Measurements from ENCODE around the gene QPRT. TPM values are rescaled to one million over a fixed set of nuclear protein-coding genes. Genes with fewer than 3 reads are reported as not detected.

The QPRT gene
- total RNA-seq, 1 experiment from 2014 or later: 310 TPM

DNA sequence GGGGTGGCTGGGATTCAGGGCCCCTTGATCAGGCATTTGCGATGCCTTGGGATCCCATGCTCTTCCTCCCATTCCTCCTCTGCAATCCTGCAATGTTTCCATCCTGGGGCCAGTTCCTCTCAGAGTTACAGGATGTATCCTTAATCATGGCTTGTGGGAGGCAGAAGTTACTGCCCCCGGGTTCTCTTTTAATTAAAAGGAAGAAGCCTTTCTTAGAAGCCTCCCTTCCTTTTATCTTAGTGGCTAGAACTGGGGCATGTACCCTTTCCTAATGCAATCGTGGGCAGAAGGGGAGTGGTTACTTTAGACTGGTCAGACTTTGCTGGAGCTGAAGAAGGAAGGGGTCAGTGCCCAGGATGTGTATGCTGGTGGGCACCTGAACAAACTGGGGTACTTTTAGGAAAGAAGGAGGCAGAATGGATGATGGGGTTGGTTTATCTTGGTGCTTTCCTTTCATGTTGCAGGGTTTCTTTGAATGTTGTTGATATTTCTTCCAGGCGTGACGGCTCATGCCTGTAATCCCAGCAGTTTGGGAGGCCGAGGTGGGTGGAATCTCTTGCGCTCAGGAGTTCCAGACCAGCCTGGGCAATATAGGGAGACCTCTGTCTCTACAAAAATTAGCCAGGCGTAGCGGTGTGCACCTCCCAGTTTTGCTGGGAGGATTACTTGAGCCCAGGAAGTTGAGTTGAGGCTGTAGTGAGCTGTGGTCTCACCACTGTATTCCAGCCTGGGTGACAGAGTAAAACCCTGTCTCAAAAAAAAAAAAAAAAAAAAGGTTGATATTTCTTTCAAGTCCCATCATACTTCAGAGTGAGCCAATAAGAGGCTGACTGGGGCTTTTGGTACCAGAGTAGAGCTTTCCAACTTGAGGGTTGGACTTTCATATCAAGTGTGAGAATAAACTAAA, 29.1 kb upstream of the QPRT start:
- Histone ChIP-seq H3K9me3 (ENCODE audit: insufficient read depth, low read depth) (no peaks in the 10 kb centered on the region), H4K20me1 (ENCODE audit: insufficient read depth) (no peaks in the 10 kb centered on the region), H3K9me2 (ENCODE audit: insufficient read depth) (no peaks in the 10 kb centered on the region), H3K27ac (no peak overlapping the region), H3K27me3 (ENCODE audit: insufficient read depth, low read depth) (no peaks in the 10 kb centered on the region), H2AFZ (no peak overlapping the region), H3K79me2 (ENCODE audit: low read depth) (no peaks in the 10 kb centered on the region), H3K36me3 (ENCODE audit: low read depth) (no peaks in the 10 kb centered on the region), H3K4me2 (no peak overlapping the region), H3F3A (ENCODE audit: insufficient read depth, low read depth) (no peaks in the 10 kb centered on the region), H3K4me1 (replicated peaks; ENCODE audit: insufficient read depth) (no peaks in the 10 kb centered on the region), H3K4me3 (no peak overlapping the region)
- intact Hi-C loops (cut with micrococcal nuclease; ENCODE audit: unreplicated experiment): loop anchor here (10.0 kb wide), 1 partner anchor 55 kb away; no protein-coding TSS in a partner anchor
- no TSS peak for BruUV-seq (replicated peaks)
- TF ChIP-seq, protein P1, sequence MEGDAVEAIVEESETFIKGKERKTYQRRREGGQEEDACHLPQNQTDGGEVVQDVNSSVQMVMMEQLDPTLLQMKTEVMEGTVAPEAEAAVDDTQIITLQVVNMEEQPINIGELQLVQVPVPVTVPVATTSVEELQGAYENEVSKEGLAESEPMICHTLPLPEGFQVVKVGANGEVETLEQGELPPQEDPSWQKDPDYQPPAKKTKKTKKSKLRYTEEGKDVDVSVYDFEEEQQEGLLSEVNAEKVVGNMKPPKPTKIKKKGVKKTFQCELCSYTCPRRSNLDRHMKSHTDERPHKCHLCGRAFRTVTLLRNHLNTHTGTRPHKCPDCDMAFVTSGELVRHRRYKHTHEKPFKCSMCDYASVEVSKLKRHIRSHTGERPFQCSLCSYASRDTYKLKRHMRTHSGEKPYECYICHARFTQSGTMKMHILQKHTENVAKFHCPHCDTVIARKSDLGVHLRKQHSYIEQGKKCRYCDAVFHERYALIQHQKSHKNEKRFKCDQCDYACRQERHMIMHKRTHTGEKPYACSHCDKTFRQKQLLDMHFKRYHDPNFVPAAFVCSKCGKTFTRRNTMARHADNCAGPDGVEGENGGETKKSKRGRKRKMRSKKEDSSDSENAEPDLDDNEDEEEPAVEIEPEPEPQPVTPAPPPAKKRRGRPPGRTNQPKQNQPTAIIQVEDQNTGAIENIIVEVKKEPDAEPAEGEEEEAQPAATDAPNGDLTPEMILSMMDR (conservative IDR thresholded peaks at IDR 0.05): no peak
- no peak for TF ChIP-seq EZH2 (IDR thresholded peaks at IDR 0.05; ENCODE audit: low read depth)
- DNase-seq: no peak
- POLR2A ChIA-PET (ENCODE audit: unreplicated experiment): no interaction called here
- CTCF ChIA-PET: interaction anchor here (0.7 kb wide), 2 partner anchors 15 to 35 kb away, joined by 3 to 8 read pairs; no protein-coding TSS in a partner anchor

DNA sequence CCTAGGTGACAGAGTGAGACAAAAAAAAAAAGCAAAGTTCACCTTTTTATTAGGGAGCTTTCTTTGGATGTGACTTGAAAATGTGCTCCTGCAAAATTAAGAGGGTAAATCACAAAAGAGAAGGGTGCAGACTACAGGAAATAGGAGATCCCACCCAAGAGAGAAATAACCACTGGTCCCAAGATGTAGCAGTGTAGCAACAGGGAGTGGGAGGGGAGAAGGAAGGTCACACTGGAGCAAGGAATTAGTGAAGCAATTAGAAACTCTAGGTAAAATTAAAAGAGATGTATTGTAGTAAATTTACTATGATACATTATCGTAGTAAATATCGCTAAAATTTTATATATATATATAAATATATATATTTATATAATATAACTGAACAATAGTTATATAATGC, 28.2 kb upstream of the QPRT start:
- Histone ChIP-seq H3K4me2 (no peak overlapping the region), H3K9me3 (ENCODE audit: insufficient read depth, low read depth) (no peaks in the 10 kb centered on the region), H3F3A (ENCODE audit: insufficient read depth, low read depth) (no peaks in the 10 kb centered on the region), H3K27me3 (ENCODE audit: insufficient read depth, low read depth) (no peaks in the 10 kb centered on the region), H3K9me2 (ENCODE audit: insufficient read depth) (no peaks in the 10 kb centered on the region), H3K27ac (no peak overlapping the region), H3K4me1 (replicated peaks; ENCODE audit: insufficient read depth) (no peaks in the 10 kb centered on the region), H3K4me3 (no peak overlapping the region), H2AFZ (no peak overlapping the region), H3K79me2 (ENCODE audit: low read depth) (no peaks in the 10 kb centered on the region), H3K36me3 (ENCODE audit: low read depth) (no peaks in the 10 kb centered on the region), H4K20me1 (ENCODE audit: insufficient read depth) (no peaks in the 10 kb centered on the region)
- no TSS peak for BruUV-seq (replicated peaks)
- DNase-seq: no peak
- CTCF ChIA-PET: interaction anchor here (0.7 kb wide), 1 partner anchor 314 kb away, joined by 4 read pairs; no protein-coding TSS in a partner anchor
- POLR2A ChIA-PET (ENCODE audit: unreplicated experiment): no interaction called here
- intact Hi-C loops (cut with micrococcal nuclease; ENCODE audit: unreplicated experiment): no loop called here
- no peak for TF ChIP-seq EZH2 (IDR thresholded peaks at IDR 0.05; ENCODE audit: low read depth)
- TF ChIP-seq, protein P1 (conservative IDR thresholded peaks at IDR 0.05): no peak

DNA sequence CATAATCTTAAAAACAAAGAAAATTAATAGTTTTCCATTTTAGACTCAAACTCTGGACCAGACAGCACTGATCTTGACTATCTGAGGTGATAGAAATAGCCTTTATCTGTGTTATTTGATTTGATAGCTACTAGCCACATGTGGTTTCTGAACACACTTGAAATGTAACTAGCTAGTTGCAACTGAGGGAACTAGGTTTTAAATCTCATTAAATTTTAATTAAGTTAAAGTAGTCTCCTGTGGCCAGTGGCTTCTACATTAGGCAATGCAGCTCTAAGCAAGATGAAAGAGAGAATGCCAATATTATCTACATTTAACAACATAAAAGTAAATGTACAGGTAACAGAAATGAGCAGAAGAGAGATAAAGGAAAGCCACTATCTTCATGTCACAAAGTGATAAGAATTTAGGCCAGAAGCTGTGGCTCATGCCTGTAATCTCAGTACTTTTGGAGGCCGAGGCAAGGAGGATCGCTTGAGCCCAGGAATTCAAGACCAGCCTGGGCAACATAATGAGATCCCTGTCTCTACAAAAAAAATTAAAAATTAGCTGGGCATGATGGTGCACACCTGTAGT, 27.1 kb upstream of the QPRT start:
- POLR2A ChIA-PET (ENCODE audit: unreplicated experiment): no interaction called here
- H3K9me2 ChIP-seq (ENCODE audit: insufficient read depth): no peaks in the 10 kb centered on the region

More for the DNA sequence above, 27.1 kb upstream of the QPRT start:
- TF ChIP-seq EZH2 (IDR thresholded peaks at IDR 0.05; ENCODE audit: low read depth): no peak
- TF ChIP-seq, protein P1 (conservative IDR thresholded peaks at IDR 0.05): no peak
- intact Hi-C loops (cut with micrococcal nuclease; ENCODE audit: unreplicated experiment): no loop called here
- no TSS peak for BruUV-seq (replicated peaks)
- DNase-seq: no peak
- CTCF ChIA-PET: no interaction called here
- Histone ChIP-seq H3K27me3 (ENCODE audit: insufficient read depth, low read depth) (no peaks in the 10 kb centered on the region), H2AFZ (no peak overlapping the region), H3K9me3 (ENCODE audit: insufficient read depth, low read depth) (no peaks in the 10 kb centered on the region), H3K27ac (no peak overlapping the region), H3F3A (ENCODE audit: insufficient read depth, low read depth) (no peaks in the 10 kb centered on the region), H3K79me2 (ENCODE audit: low read depth) (no peaks in the 10 kb centered on the region), H3K4me1 (replicated peaks; ENCODE audit: insufficient read depth) (no peaks in the 10 kb centered on the region), H3K4me3 (no peak overlapping the region), H3K36me3 (ENCODE audit: low read depth) (no peaks in the 10 kb centered on the region), H4K20me1 (ENCODE audit: insufficient read depth) (no peaks in the 10 kb centered on the region), H3K4me2 (no peak overlapping the region)
